Thymus (tissue), 11 donors: ENCODE results near the gene GRB2. TPM values are rescaled to one million over a fixed set of nuclear protein-coding genes. Genes with fewer than 3 reads are reported as not detected.
A peak's percentile ranks its signal among the peaks of the same experiment; 100 is the strongest.
"Not testable (repeated sequence)": the region's sequence is repeated elsewhere in the genome, so short reads cannot be mapped to it uniquely, and the experiment has no call there.

ENCODE experiments used
- DNase-seq, 9 donors: peaks; one replicate each; pipeline ENCODE4 v3.0.0-alpha.2; 2013; ENCODE audit warnings: low spot score in 9 of 9, low read depth in 6 of 9, missing footprints in 1 of 9
- H3K27ac ChIP-seq, 2 donors: one replicate each; pipeline ENCODE4 v1.5.1; 2013; ENCODE audit warnings: control low read depth in 1 of 2, low read depth in 1 of 2, low read length in 1 of 2, mild to moderate bottlenecking in 1 of 2, moderate library complexity in 1 of 2
- H3K27me3 ChIP-seq, 2 donors: one replicate each; pipeline ENCODE4 v1.5.1; 2013; ENCODE audit warnings: low read length in 1 of 2; ENCODE audit not compliant: control insufficient read depth in 2 of 2, insufficient read depth in 1 of 2
- H3K36me3 ChIP-seq, 2 donors: one replicate each; pipeline ENCODE4 v1.5.1; 2013; ENCODE audit warnings: low read length in 1 of 2, mild to moderate bottlenecking in 1 of 2, moderate library complexity in 1 of 2; ENCODE audit not compliant: control insufficient read depth in 2 of 2, insufficient read depth in 2 of 2
- H3K4me1 ChIP-seq, 2 donors: one replicate each; pipeline ENCODE4 v1.5.1; 2013; ENCODE audit warnings: low read length in 2 of 2; ENCODE audit not compliant: control insufficient read depth in 2 of 2, insufficient read depth in 2 of 2
- H3K4me3 ChIP-seq, 2 donors: one replicate each; pipeline ENCODE4 v1.5.1; 2013; ENCODE audit warnings: low read length in 2 of 2, control low read depth in 1 of 2, mild to moderate bottlenecking in 1 of 2
- H3K9me3 ChIP-seq, 2 donors: one replicate each; pipeline ENCODE4 v1.5.1; 2013; ENCODE audit warnings: low read length in 1 of 2, mild to moderate bottlenecking in 1 of 2; ENCODE audit not compliant: control insufficient read depth in 2 of 2, insufficient read depth in 1 of 2
- WGBS: extraction: QIAGEN DNeasy Blood & Tissue Kit; methylation state at CpG from one replicate; pipeline ENCODE4 v1.1.7; 2013; 5-methylcytosine and 5-hydroxymethylcytosine counted together
- polyA plus RNA-seq: library from polyadenylated mRNA; stranded (reverse); fragments of 200-250 nt; gene quantifications from one replicate; pipeline ENCODE4 v1.2.3, GENCODE V29; 2013
- total RNA-seq: library from RNA; stranded (reverse); fragments of 120-200 nt; gene quantifications from one replicate; pipeline ENCODE4 v1.2.4, GENCODE V29; 2013
- donor health status: healthy.

The GRB2 gene
- total and polyA plus RNA-seq, 2 donors: 65.1 to 79.4 TPM

DNA sequence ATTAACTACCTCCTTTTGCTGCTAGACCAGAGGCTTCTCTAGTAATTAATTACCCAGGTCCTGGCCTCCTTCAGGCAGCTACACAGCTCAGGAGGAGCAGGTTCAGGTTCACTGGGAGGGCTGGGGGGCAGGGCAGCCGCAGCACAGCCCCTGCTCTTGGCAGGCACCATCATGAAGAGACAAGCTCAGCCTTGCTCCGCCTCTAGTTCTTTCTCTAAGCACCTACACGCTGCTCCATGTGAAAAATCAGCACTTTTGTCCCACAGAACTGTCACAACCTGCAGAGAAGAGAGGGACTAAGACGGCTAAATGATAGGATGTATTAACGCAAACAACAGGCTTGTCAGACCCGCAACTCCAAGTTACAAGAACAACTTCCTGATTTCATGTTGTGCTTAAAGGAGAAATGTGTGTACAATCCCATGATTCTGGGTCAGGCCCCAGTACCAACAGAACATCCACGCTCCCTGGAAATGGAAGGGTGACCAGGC lies 53.4 kb downstream of the GRB2 start:
- WGBS: 51% methylated on average over 7 of the region's 7 CpGs
- Histone ChIP-seq H3K4me1 (peaks cover 28 to 57% of the 10 kb centered on the region in 2 donors), H3K27me3 (no peaks in the 10 kb centered on the region), H3K36me3 (peaks cover 8 to 9% of the 10 kb centered on the region in 2 donors), H3K27ac (peak overlapping the region; percentile 1 to 50), H3K4me3 (no peak overlapping the region), H3K9me3 (peaks cover 0 to 17% of the 10 kb centered on the region in 2 donors)
- DNase-seq: peak in 2 of 9 donors; percentile 33 to 52

DNA sequence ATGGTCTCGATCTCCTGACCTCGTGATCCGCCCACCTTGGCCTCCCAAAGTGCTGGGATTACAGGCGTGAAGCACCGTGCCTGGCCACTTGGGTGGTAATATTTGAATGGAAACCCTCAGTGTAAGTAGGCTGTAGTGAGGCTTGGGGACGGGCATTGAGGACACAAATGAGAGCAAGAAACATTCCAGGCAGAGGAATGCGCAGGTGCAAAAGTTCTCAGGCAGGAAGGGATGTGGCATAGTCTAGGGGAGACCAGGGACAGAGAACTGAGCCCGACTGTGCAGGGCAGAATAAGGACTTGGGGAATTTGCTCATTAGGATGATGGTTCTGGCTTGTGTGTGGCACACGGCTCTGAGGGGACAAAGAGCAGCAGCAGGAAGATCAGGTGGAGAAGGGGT lies 54.8 kb downstream of the GRB2 start:
- Histone ChIP-seq H3K9me3 (peaks cover 0 to 17% of the 10 kb centered on the region in 2 donors), H3K36me3 (peaks cover 0 to 4% of the 10 kb centered on the region in 2 donors), H3K4me1 (peaks cover 38 to 71% of the 10 kb centered on the region in 2 donors), H3K4me3 (no peak overlapping the region), H3K27ac (no peak overlapping the region), H3K27me3 (no peaks in the 10 kb centered on the region)
- WGBS: 92% methylated on average over 9 of the region's 9 CpGs
- no peak for DNase-seq

DNA sequence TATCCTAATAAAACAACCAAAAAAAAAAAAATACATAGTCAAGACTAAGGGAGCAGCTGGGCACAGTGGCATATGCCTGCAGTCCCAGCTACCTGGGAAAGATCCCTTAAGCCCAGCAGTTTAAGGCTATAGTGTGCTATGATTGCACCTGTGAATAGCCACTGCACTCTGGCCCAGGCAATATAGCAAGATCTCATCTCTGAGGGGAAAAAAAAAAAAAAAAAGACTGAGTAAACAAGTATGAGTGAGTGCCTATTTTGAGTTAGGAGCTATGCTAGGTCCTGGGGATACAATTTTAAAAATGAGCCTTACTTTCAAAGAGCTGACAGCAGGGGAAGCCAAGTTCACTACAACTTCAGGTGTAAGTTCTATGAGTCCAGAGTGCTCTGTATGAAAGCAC lies 55.4 kb downstream of the GRB2 start:
- H3K9me3 ChIP-seq: peaks cover 0 to 17% of the 10 kb centered on the region in 2 donors
- peaks cover 42 to 78% of the 10 kb centered on the region in 2 donors for H3K4me1 ChIP-seq
- H3K27ac ChIP-seq: no peak overlapping the region
- peaks cover 0 to 4% of the 10 kb centered on the region in 2 donors for H3K36me3 ChIP-seq
- no peak for DNase-seq
- H3K4me3 ChIP-seq: no peak overlapping the region
- H3K27me3 ChIP-seq: no peaks in the 10 kb centered on the region

DNA sequence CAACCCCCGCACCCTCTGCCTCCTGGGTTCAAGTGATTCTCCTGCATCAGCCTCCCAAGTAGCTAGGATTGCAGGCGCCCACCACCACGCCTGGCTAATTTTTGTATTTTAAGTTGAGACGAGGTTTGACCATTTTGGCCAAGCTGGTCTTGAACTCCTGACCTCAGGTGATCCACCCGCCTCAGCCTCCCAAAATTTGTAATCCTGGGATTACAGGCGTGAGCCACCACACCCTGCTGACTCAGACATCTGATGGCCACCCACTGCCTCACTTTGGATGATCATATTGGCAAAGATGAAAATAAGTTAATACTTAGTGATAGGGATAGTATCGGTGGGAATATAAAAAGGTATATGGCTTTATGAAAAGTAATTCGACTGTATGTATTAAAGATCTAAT lies 55.9 kb downstream of the GRB2 start:
- WGBS: 98% methylated on average over 8 of the region's 8 CpGs
- no peaks in the 10 kb centered on the region for H3K27me3 ChIP-seq
- no peak overlapping the region for H3K27ac ChIP-seq
- H3K4me3 ChIP-seq: no peak overlapping the region
- DNase-seq: no peak
- H3K9me3 ChIP-seq: peaks cover 0 to 13% of the 10 kb centered on the region in 2 donors
- peaks cover 43 to 82% of the 10 kb centered on the region in 2 donors for H3K4me1 ChIP-seq
- H3K36me3 ChIP-seq: peaks cover 0 to 4% of the 10 kb centered on the region in 2 donors

DNA sequence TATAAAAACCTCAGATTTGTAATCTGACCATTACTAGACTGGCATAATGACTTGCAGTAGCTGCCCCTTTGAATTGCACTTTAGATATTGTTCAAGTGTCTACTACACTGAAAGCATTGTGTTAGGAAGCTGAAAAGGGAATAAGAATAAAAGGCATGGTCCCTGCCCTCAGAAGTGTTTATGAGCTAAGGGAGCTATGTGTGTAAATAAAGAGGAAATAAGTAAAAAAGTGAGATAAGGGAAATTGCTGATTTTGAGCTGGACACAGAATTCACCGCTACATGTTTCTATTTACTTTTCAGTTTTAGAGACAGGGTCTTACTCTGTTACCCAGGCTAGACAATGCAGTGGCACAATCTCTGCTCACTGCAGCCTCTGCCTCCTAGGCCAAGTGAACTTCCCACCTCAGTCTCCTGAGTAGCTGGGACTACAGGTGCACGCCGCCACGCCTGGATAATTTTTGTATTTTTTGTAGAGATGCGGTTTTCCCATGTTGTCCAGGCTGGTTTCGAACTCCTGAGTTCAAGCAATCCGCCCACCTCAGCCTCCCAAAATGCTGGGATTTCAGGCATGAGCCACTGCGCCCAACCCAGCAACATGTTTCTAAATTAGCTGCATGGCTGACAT lies 57.0 kb downstream of the GRB2 start:
- Histone ChIP-seq H3K4me3 (no peak overlapping the region), H3K4me1 (peaks cover 53 to 92% of the 10 kb centered on the region in 2 donors), H3K27me3 (no peaks in the 10 kb centered on the region), H3K27ac (no peak overlapping the region), H3K36me3 (peaks cover 0 to 7% of the 10 kb centered on the region in 2 donors), H3K9me3 (peaks cover 0 to 3% of the 10 kb centered on the region in 2 donors)
- WGBS: 93% methylated on average over 8 of the region's 8 CpGs
- no peak for DNase-seq

DNA sequence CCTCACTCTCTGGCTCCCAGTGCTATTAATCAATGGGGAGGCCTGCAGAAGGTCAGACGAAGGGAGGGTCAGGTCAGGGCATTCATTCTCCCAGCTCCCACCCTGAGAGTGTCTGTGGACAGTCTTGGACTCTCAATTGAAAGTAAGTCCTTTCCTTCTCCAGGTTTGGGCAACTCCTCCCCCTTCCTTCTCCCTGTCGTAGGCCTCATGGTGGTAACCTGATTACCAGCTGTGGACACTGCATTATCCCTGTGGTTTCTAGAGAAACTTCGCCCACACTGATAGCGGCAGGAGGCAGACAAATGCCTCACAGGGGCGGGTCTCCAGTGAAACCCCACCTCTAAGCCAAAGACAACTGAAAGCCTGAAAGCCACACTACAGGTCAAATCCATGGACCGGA lies 58.6 kb downstream of the GRB2 start:
- DNase-seq: no peak
- Histone ChIP-seq H3K36me3 (peaks cover 0 to 7% of the 10 kb centered on the region in 2 donors), H3K9me3 (no peaks in the 10 kb centered on the region), H3K27me3 (no peaks in the 10 kb centered on the region), H3K4me1 (peaks cover 66 to 96% of the 10 kb centered on the region in 2 donors), H3K27ac (peak overlapping the region; percentile 81 to 99), H3K4me3 (no peak overlapping the region)
- WGBS: 34% methylated on average over 6 of the region's 6 CpGs

DNA sequence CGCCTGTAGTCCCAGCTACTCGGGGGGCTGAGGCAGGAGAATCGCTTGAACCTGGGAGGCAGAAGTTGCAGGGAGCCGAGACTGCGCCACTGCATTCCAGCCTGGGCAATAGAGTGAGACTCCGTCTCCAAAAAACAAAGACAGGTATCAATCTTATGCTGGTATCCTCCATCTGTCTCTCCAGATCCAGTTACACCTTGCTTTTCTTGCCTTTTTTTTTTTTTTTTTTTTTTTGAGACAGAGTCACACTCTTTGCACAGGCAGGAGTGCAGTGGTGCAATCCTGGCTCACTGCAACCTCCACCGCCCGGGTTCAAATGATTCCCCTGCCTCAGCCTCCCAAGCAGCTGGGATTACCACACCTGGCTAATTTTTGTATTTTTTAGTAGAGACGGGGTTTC lies 59.1 kb downstream of the GRB2 start:
- WGBS: 84% methylated on average over 9 of the region's 9 CpGs
- not testable (repeated sequence) for H3K27me3 ChIP-seq
- H3K27ac ChIP-seq: peak overlapping the region; percentile 81 to 99

DNA sequence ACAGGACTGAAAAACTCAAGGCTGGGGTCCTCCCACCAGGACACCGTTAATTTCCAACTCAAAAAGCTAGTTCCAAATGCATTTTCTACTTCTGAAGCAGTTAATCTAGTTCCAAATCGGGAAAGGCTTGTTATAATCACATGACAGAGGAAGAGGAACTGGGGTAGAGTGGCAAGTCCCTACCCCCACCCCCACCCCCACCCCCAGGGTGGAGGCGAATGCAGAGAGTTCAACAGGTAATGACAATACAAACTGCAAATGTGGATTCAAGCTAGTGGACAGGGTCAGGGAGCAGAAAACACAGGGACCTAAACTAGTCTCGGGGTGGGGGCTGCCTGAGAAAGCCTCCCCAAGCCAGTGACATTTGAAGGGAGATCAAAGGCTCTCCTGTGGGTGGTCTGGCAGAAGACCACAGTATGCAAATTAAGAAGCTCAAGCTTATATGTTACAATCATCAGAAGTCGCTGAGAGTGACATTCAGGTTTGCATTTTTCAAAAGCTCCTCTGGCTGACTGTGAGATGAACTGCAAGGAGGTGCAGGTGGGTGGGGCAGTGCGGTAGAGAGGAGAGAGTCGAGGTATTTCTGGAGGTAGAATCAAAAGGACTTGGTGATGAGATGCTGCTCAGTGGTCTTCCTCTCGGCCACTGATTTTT lies 59.8 kb downstream of the GRB2 start:
- Histone ChIP-seq H3K27me3 (no peaks in the 10 kb centered on the region), H3K4me1 (peaks cover 72 to 97% of the 10 kb centered on the region in 2 donors), H3K4me3 (peak overlapping the region; percentile 32 to 34), H3K27ac (peak overlapping the region; percentile 92 to 99), H3K36me3 (peaks cover 0 to 6% of the 10 kb centered on the region in 2 donors), H3K9me3 (no peaks in the 10 kb centered on the region)
- WGBS: 2% methylated on average over 8 of the region's 8 CpGs
- peak in 8 of 9 donors; percentile 59 to 91 (median 76) for DNase-seq

More for the DNA sequence above, 59.1 kb downstream of the GRB2 start:
- not testable (repeated sequence) for H3K36me3 ChIP-seq, H3K9me3 ChIP-seq, DNase-seq, H3K4me3 ChIP-seq
- peaks cover 69 to 97% of the 10 kb centered on the region in 2 donors for H3K4me1 ChIP-seq

DNA sequence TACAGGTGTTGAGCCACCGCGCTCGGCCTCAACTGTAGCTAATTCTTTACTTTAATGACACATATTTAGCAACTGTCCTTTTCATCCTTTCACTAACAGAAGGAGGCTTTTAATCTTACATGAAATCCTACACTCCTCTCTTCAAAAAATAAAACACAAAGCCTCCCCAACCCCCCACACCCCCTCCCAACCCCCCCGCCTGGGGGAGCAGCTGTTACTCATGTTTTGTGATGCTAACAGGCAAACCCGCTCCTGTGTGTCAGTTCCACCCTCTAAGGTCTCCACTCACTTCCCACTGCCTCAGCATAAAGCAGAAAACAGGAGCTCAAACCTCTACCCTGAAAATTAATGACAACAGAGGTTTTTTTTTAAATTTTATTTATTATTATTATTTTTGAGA lies 60.8 kb downstream of the GRB2 start:
- H3K36me3 ChIP-seq: peaks cover 0 to 9% of the 10 kb centered on the region in 2 donors
- H3K4me3 ChIP-seq: no peak overlapping the region
- no peaks in the 10 kb centered on the region for H3K9me3 ChIP-seq
- WGBS: 2% methylated on average over 5 of the region's 5 CpGs
- H3K27ac ChIP-seq: peak overlapping the region; percentile 77 to 99
- no peaks in the 10 kb centered on the region for H3K27me3 ChIP-seq
- peak in 5 of 9 donors; percentile 41 to 86 (median 64) for DNase-seq
- H3K4me1 ChIP-seq: peaks cover 80 to 97% of the 10 kb centered on the region in 2 donors
